Gastroesophageal sphincter (tissue), 4 donors: ENCODE results near the gene COPS4. TPM values are rescaled to one million over a fixed set of nuclear protein-coding genes. Genes with fewer than 3 reads are reported as not detected.
"Not testable (repeated sequence)": the region's sequence is repeated elsewhere in the genome, so short reads cannot be mapped to it uniquely, and the experiment has no call there.

Source experiments
- ATAC-seq: fragments of 150-250 bp; one replicate; pipeline ENCODE4 v1.9.1; 2016; ENCODE audit warnings: mild to moderate bottlenecking, moderate library complexity
- H3K27ac ChIP-seq, 4 donors: fragments of 200-600 bp; sonication (generic) in 3 of 4; 1 replicate in 3 of 4; 2 replicates in 1 of 4; pipeline ENCODE4 v1.5.1; 2016 to 2019
- H3K27me3 ChIP-seq: fragments of 200-600 bp; sonication (generic); one replicate; pipeline ENCODE4 v1.5.1; 2019
- H3K36me3 ChIP-seq, 2 donors: fragments of 200-600 bp; sonication (generic); one replicate each; pipeline ENCODE4 v1.5.1; 2019; ENCODE audit warnings: control low read depth in 1 of 2
- H3K4me1 ChIP-seq, 3 donors: fragments of 200-600 bp; sonication (generic); 1 replicate in 2 of 3; 2 replicates in 1 of 3; pipeline ENCODE4 v1.5.1; 2016 to 2019; ENCODE audit warnings: control low read depth in 2 of 3
- H3K4me3 ChIP-seq, 2 donors: fragments of 200-600 bp; sonication (generic); one replicate each; pipeline ENCODE4 v1.5.1; 2019; ENCODE audit warnings: mild to moderate bottlenecking in 1 of 2, moderate library complexity in 1 of 2
- H3K9me3 ChIP-seq, 3 donors: fragments of 200-600 bp; sonication (generic); one replicate each; pipeline ENCODE4 v1.5.1; 2017 to 2019; ENCODE audit warnings: control low read depth in 2 of 3
- CTCF ChIP-seq, 4 experiments: fragments of 200-600 bp in 2 of 4; fragments of 450-650 bp in 2 of 4; sonication (generic) in 1 of 4; IDR thresholded peaks; one replicate each; pipeline ENCODE4 v1.5.1; 2017 to 2019; ENCODE audit warnings: antibody characterized with exemption in 4 of 4, mild to moderate bottlenecking in 2 of 4, moderate library complexity in 2 of 4
- EP300 ChIP-seq: sonication (generic); formaldehyde crosslinking; IDR thresholded peaks from one replicate; pipeline ENCODE4 v1.6.1; 2017; ENCODE audit warnings: antibody characterized with exemption, mild to moderate bottlenecking
- POLR2A ChIP-seq, 2 donors: fragments of 450-650 bp; IDR thresholded peaks; one replicate each; pipeline ENCODE4 v1.6.1; 2017; ENCODE audit warnings: antibody characterized with exemption in 2 of 2, mild to moderate bottlenecking in 2 of 2, moderate library complexity in 1 of 2
- POLR2AphosphoS5 ChIP-seq: sonication (generic); formaldehyde crosslinking; IDR thresholded peaks from one replicate; pipeline ENCODE4 v1.6.1; 2017; ENCODE audit warnings: antibody characterized with exemption
- WGBS, 2 donors: methylation state at CpG; one replicate each; pipeline ENCODE4 v1.1.5; 2018; ENCODE audit warnings: low coverage in 1 of 2; 5-methylcytosine and 5-hydroxymethylcytosine counted together
- total RNA-seq, 4 donors: library from RNA; depleted of rRNA; stranded (reverse); fragments of >200 nt; gene quantifications; one replicate each; pipeline ENCODE4 v1.1.0, GENCODE V29; 2016

The COPS4 gene
- total RNA-seq, 4 donors from 2014 or later: 51.0 to 60.7 (median 55.8) TPM

GRCh38 chr4:83075311-83076095, 40.5 kb downstream of the COPS4 start:
- peak overlapping the region; percentile 31 to 71 (median 63) for H3K27ac ChIP-seq
- ATAC-seq: peak; percentile 76
- peaks cover 0 to 55% of the 10 kb centered on the region in 2 donors for H3K36me3 ChIP-seq
- no peaks in the 10 kb centered on the region for H3K27me3 ChIP-seq
- no peaks in the 10 kb centered on the region for H3K9me3 ChIP-seq
- peaks cover 0 to 21% (median 0%) of the 10 kb centered on the region in 3 donors for H3K4me1 ChIP-seq
- peak; percentile 37 for TF ChIP-seq POLR2AphosphoS5
- no peak for TF ChIP-seq POLR2A (IDR thresholded peaks at IDR 0.05)
- H3K4me3 ChIP-seq: no peak overlapping the region
- WGBS, 2 donors: 9 to 20% methylated on average over 4 of the region's 4 CpGs

- WGBS, 2 donors: 90 to 91% methylated on average over 4 to 6 of the region's 6 CpGs
- Histone ChIP-seq H3K4me1 (peaks cover 0 to 8% (median 0%) of the 10 kb centered on the region in 3 donors), H3K27ac (no peak overlapping the region), H3K36me3 (peaks cover 0 to 17% of the 10 kb centered on the region in 2 donors), H3K9me3 (no peaks in the 10 kb centered on the region), H3K27me3 (no peaks in the 10 kb centered on the region), H3K4me3 (no peak overlapping the region)
- ATAC-seq: no peak
- TF ChIP-seq EP300 (no peak), POLR2A (IDR thresholded peaks at IDR 0.05) (no peak), CTCF (IDR thresholded peaks at IDR 0.05) (no peak), POLR2AphosphoS5 (no peak)
Measured at GRCh38 chr4:83080561-83080960, 45.6 kb downstream of the COPS4 start.

DNA sequence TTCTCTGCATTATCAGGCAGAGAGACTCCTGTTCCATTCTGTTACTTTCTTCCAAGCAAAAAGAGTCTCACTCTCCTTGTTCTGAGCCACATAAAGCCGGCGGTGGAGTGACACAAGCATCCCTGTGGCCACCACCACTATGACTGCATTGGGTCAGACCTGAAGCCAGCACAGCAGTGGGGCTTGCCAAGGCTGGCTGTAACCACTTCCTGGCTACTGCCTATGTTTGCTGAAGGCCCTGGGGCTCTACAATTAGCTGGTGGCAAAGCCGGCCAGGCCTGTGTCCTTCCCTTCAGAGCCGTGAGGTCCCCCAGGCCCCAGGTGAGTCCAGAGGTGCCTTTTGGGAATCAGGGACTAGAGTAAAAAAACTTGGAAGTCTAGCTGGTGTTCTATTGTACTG, 47.8 kb downstream of the COPS4 start:
- Histone ChIP-seq H3K36me3 (no peaks in the 10 kb centered on the region), H3K4me1 (no peaks in the 10 kb centered on the region), H3K27me3 (no peaks in the 10 kb centered on the region), H3K9me3 (no peaks in the 10 kb centered on the region), H3K4me3 (no peak overlapping the region), H3K27ac (no peak overlapping the region)
- no peak for ATAC-seq
- no peak for TF ChIP-seq POLR2AphosphoS5
- TF ChIP-seq POLR2A (IDR thresholded peaks at IDR 0.05): no peak
- no peak for TF ChIP-seq CTCF (IDR thresholded peaks at IDR 0.05)
- WGBS, 2 donors: 86 to 87% methylated on average over 3 to 4 of the region's 4 CpGs

DNA sequence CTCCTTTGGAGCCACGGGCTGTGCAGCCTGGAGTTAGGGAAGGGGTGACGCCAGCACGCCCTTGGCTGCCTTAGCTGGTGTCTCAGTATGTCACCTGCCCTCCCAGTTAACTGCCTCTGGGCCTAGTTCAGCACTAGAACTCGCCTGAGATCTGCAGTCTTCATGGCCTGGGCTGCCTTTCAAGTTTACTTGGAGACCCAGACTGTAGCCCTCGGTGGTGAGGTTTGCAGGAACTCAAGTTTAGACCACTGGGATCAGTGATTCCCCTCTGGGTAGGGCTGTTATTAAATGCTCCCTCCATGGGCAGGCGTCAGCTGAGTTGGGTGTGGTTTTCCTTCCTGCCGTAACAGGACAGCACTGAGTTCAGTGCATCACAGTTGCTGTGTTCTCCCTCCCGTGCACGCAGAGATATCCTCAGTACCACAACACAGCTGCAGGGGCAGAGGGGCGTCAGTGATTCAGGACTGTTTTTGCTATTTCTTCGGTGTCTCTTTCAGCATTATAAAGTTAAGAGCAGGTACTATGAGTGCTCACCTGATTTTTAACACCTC, 49.0 kb downstream of the COPS4 start:
- H3K4me1 ChIP-seq: no peaks in the 10 kb centered on the region
- H3K27ac ChIP-seq: no peak overlapping the region
- no peaks in the 10 kb centered on the region for H3K9me3 ChIP-seq
- H3K4me3 ChIP-seq: no peak overlapping the region
- no peaks in the 10 kb centered on the region for H3K27me3 ChIP-seq
- TF ChIP-seq POLR2A (IDR thresholded peaks at IDR 0.05) (no peak), EP300 (no peak), POLR2AphosphoS5 (no peak), CTCF (IDR thresholded peaks at IDR 0.05) (no peak)
- 57 to 92% methylated on average over 2 to 7 of the region's 11 CpGs for WGBS, 2 donors
- peak; percentile 55 for ATAC-seq
- no peaks in the 10 kb centered on the region for H3K36me3 ChIP-seq

GRCh38 chr4:83084956-83085355, 50.0 kb downstream of the COPS4 start:
- not testable (repeated sequence) for H3K36me3 ChIP-seq, H3K9me3 ChIP-seq, H3K4me3 ChIP-seq, ATAC-seq, H3K27me3 ChIP-seq, H3K4me1 ChIP-seq, H3K27ac ChIP-seq
- WGBS, 2 donors: 66 to 95% methylated on average over 7 of the region's 12 CpGs
